SK-N-MC (cell line): Measurements from ENCODE around the gene PAM16.

ENCODE experiments used
- EZH2 ChIP-seq: fragments of 200-600 bp; sonication (generic); IDR thresholded peaks from one replicate; pipeline ENCODE4 v1.6.1; 2017; ENCODE audit warnings: antibody characterized with exemption
- POLR2AphosphoS5 ChIP-seq: IDR thresholded peaks from 2 replicates; pipeline ENCODE4 v1.6.1; 2012; ENCODE audit warnings: mild to moderate bottlenecking, low read depth, low read length, borderline replicate concordance

GRCh38 chr16:4324492-4325252, 26.4 kb downstream of the PAM16 start:
- TF ChIP-seq EZH2 (no peak), POLR2AphosphoS5 (no peak)
